Body of pancreas (tissue), 4 donors: Measurements from ENCODE around the gene LRP3. TPM values are rescaled to one million over a fixed set of nuclear protein-coding genes. Genes with fewer than 3 reads are reported as not detected.

ENCODE experiments used
- ATAC-seq: fragments of 150-250 bp; one replicate; pipeline ENCODE4 v1.9.1; 2016
- DNase-seq, 4 donors: peaks; one replicate each; pipeline ENCODE4 v3.0.0-alpha.2; 2019
- H3K27ac ChIP-seq, 4 donors: fragments of 200-600 bp; sonication (generic); 1 replicate in 3 of 4; 2 replicates in 1 of 4; pipeline versions ENCODE4 v1.5.1 to v1.6.1; 2016 to 2019; ENCODE audit warnings: mild to moderate bottlenecking in 1 of 4, mixed read lengths in 1 of 4, moderate library complexity in 1 of 4
- H3K27me3 ChIP-seq, 2 donors: fragments of 200-600 bp; sonication (generic); one replicate each; pipeline ENCODE4 v1.6.0; 2016; ENCODE audit warnings: mild to moderate bottlenecking in 1 of 2
- H3K36me3 ChIP-seq, 2 donors: fragments of 200-600 bp; sonication (generic); replicated peaks in 1 of 2; 2 replicates each; pipeline ENCODE4 v1.5.1; 2016; ENCODE audit warnings: low read depth in 2 of 2; ENCODE audit not compliant: insufficient read depth in 1 of 2
- H3K4me1 ChIP-seq: fragments of 200-600 bp; sonication (generic); one replicate; pipeline ENCODE4 v1.6.0; 2016
- H3K4me3 ChIP-seq, 2 donors: fragments of 200-600 bp; sonication (generic); 1 replicate in 1 of 2; 2 replicates in 1 of 2; pipeline ENCODE4 v1.5.1; 2016 to 2019
- H3K9me3 ChIP-seq, 3 donors: fragments of 200-600 bp; sonication (generic); 1 replicate in 2 of 3; 2 replicates in 1 of 3; pipeline ENCODE4 v1.5.1; 2016
- POLR2A ChIP-seq, 3 donors: fragments of 450-650 bp; IDR thresholded peaks; one replicate each; pipeline ENCODE4 v1.6.1; 2016; ENCODE audit warnings: antibody characterized with exemption in 3 of 3, mild to moderate bottlenecking in 2 of 3
- WGBS, 2 donors: methylation state at CpG; one replicate each; pipeline ENCODE4 v1.1.5; 2017; 5-methylcytosine and 5-hydroxymethylcytosine counted together
- intact Hi-C: fragments of 100-400 bp; cut with DNase I; formaldehyde crosslinking; loops from one replicate; pipeline ENCODE4 v1.15.1; 2023
- total RNA-seq, 2 donors: library from RNA; depleted of rRNA; stranded (reverse); fragments of >200 nt; gene quantifications; one replicate each; pipeline ENCODE4 v1.1.0, GENCODE V29; 2016
- TF ChIP-seq, protein P1 (sequence below), 7 experiments: fragments of 450-650 bp in 4 of 7; fragments of 200-600 bp in 3 of 7; sonication (generic) in 3 of 7; IDR thresholded peaks; one replicate each; pipeline ENCODE4 v1.5.1; 2016 to 2019; ENCODE audit warnings: antibody characterized with exemption in 7 of 7

LRP3 gene
- total RNA-seq, 2 donors from 2014 or later: 18.1 to 23.3 TPM

- intact Hi-C loops: loop anchor here (10.0 kb wide), 1 partner anchor 526 kb away; no protein-coding TSS in a partner anchor
These were observed 44.5 kb downstream of the LRP3 start for GRCh38 chr19:33238481-33239149.

GRCh38 chr19:33239223-33239975 is 45.3 kb downstream of the LRP3 start:
- WGBS, 2 donors: 78% methylated on average over 10 of the region's 10 CpGs
- no peak overlapping the region for H3K4me3 ChIP-seq
- no peaks in the 10 kb centered on the region for H3K9me3 ChIP-seq
- intact Hi-C loops: loop anchor here (10.0 kb wide), 1 partner anchor 525 kb away; no protein-coding TSS in a partner anchor
- TF ChIP-seq, protein P1, sequence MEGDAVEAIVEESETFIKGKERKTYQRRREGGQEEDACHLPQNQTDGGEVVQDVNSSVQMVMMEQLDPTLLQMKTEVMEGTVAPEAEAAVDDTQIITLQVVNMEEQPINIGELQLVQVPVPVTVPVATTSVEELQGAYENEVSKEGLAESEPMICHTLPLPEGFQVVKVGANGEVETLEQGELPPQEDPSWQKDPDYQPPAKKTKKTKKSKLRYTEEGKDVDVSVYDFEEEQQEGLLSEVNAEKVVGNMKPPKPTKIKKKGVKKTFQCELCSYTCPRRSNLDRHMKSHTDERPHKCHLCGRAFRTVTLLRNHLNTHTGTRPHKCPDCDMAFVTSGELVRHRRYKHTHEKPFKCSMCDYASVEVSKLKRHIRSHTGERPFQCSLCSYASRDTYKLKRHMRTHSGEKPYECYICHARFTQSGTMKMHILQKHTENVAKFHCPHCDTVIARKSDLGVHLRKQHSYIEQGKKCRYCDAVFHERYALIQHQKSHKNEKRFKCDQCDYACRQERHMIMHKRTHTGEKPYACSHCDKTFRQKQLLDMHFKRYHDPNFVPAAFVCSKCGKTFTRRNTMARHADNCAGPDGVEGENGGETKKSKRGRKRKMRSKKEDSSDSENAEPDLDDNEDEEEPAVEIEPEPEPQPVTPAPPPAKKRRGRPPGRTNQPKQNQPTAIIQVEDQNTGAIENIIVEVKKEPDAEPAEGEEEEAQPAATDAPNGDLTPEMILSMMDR (IDR thresholded peaks at IDR 0.05): no peak
- TF ChIP-seq POLR2A (IDR thresholded peaks at IDR 0.05): no peak
- peaks cover 8% of the 10 kb centered on the region for H3K4me1 ChIP-seq
- ATAC-seq (no peak), DNase-seq (no peak)
- H3K27me3 ChIP-seq: no peaks in the 10 kb centered on the region
- no peaks in the 10 kb centered on the region for H3K36me3 ChIP-seq
- H3K27ac ChIP-seq: no peak overlapping the region

More at GRCh38 chr19:33238481-33239149, 44.5 kb downstream of the LRP3 start:
- no peak for DNase-seq
- TF ChIP-seq, protein P1 (IDR thresholded peaks at IDR 0.05): no peak
- no peak for TF ChIP-seq POLR2A (IDR thresholded peaks at IDR 0.05)
- H3K27me3 ChIP-seq: no peaks in the 10 kb centered on the region
- no peak for ATAC-seq
- H3K27ac ChIP-seq: no peak overlapping the region
- peaks cover 8% of the 10 kb centered on the region for H3K4me1 ChIP-seq
- 84 to 88% methylated on average over 7 to 10 of the region's 10 CpGs for WGBS, 2 donors
- H3K9me3 ChIP-seq: no peaks in the 10 kb centered on the region
- no peak overlapping the region for H3K4me3 ChIP-seq
- no peaks in the 10 kb centered on the region for H3K36me3 ChIP-seq

DNA sequence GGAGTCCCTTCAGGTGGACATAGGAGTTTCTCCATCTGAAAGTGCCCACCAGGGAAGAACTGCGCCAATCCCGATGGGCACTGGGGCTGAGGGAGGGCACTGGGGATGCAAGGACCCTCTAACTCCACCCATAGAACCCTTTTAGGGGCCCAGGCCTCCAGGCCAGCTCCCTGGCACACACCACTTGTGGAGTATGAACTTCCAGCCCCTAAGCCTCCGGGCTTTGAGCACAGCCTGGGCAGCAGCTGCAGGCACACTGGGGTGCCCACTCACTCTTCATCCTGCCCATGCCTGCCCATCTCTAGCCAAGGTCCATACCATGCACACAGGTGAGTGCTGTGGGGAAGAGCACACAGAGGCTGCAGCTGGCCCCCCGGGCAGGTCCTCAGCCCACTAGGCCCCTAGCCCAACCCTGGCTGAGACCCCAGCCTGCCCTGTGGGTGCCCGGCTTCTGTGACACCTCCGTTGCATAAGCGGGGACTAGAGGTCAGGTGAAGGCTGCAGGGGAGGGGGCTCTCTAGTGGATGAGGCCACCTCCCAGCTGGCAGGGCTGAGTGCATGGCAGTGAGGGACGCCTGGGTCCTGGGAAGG is 46.1 kb downstream of the LRP3 start:
- Histone ChIP-seq H3K4me3 (no peak overlapping the region), H3K27me3 (no peaks in the 10 kb centered on the region), H3K9me3 (no peaks in the 10 kb centered on the region), H3K4me1 (peaks cover 8% of the 10 kb centered on the region), H3K36me3 (no peaks in the 10 kb centered on the region), H3K27ac (no peak overlapping the region)
- 88 to 100% methylated on average over 1 to 8 of the region's 8 CpGs for WGBS, 2 donors
- no peak for TF ChIP-seq POLR2A (IDR thresholded peaks at IDR 0.05)
- TF ChIP-seq, protein P1 (IDR thresholded peaks at IDR 0.05): no peak
- ATAC-seq: no peak
- intact Hi-C loops: loop anchor here (2.0 kb wide), 1 partner anchor 169 kb away; no protein-coding TSS in a partner anchor
- no peak for DNase-seq

- H3K27ac ChIP-seq: no peak overlapping the region
- H3K4me1 ChIP-seq: peaks cover 8% of the 10 kb centered on the region
- 43% methylated on average over 8 of the region's 11 CpGs; no CpG with 5 or more reads in 1 of the 2 donors for WGBS, 2 donors
- no peak overlapping the region for H3K4me3 ChIP-seq
- H3K27me3 ChIP-seq: no peaks in the 10 kb centered on the region
- ATAC-seq: no peak
- no peak for TF ChIP-seq POLR2A (IDR thresholded peaks at IDR 0.05)
- TF ChIP-seq, protein P1 (IDR thresholded peaks at IDR 0.05): no peak
- intact Hi-C loops: loop anchor here (2.0 kb wide), 1 partner anchor 168 kb away; no protein-coding TSS in a partner anchor
- no peaks in the 10 kb centered on the region for H3K36me3 ChIP-seq
- no peak for DNase-seq
- no peaks in the 10 kb centered on the region for H3K9me3 ChIP-seq
These were observed 47.0 kb downstream of the LRP3 start for GRCh38 chr19:33241091-33241529.
